Prostate gland (tissue), 2 donors: ENCODE measurements around the gene HIGD1B. TPM values are rescaled to one million over a fixed set of nuclear protein-coding genes. Genes with fewer than 3 reads are reported as not detected.

Source experiments
- DNase-seq: peaks from one replicate; pipeline ENCODE4 v3.0.0-alpha.2; 2019; ENCODE audit warnings: low spot score
- H3K27ac ChIP-seq, 2 donors: fragments of 200-600 bp; sonication (generic); 2 replicates each; pipeline ENCODE4 v1.5.1; 2017 to 2019
- H3K27me3 ChIP-seq: fragments of 200-600 bp; sonication (generic); replicated peaks from 2 replicates; pipeline ENCODE4 v1.5.1; 2019; ENCODE audit not compliant: insufficient read depth
- H3K36me3 ChIP-seq, 2 donors: fragments of 200-600 bp; sonication (generic); 1 replicate in 1 of 2; 2 replicates in 1 of 2; pipeline versions ENCODE4 v1.5.1 to v1.8.1; 2017 to 2019
- H3K4me1 ChIP-seq: fragments of 200-600 bp; sonication (generic); replicated peaks from 2 replicates; pipeline ENCODE4 v1.5.1; 2019
- H3K4me3 ChIP-seq, 2 donors: fragments of 200-600 bp; sonication (generic); 2 replicates each; pipeline ENCODE4 v1.5.1; 2017 to 2019
- H3K9me3 ChIP-seq: fragments of 200-600 bp; sonication (generic); 2 replicates; pipeline ENCODE4 v1.5.1; 2017
- POLR2A ChIP-seq: fragments of 450-650 bp; IDR thresholded peaks from one replicate; pipeline ENCODE4 v1.6.1; 2016; ENCODE audit warnings: antibody characterized with exemption, mild to moderate bottlenecking
- POLR2AphosphoS5 ChIP-seq: sonication (generic); formaldehyde crosslinking; IDR thresholded peaks from one replicate; pipeline ENCODE4 v1.6.1; 2017; ENCODE audit warnings: antibody characterized with exemption
- WGBS: methylation state at CpG from one replicate; pipeline ENCODE4 v1.1.5; 2018; 5-methylcytosine and 5-hydroxymethylcytosine counted together
- intact Hi-C: fragments of 100-400 bp; cut with DNase I; formaldehyde crosslinking; loops from one replicate; pipeline ENCODE4 v1.14.2; 2022
- total RNA-seq, 2 donors: library from RNA; depleted of rRNA; stranded (reverse); fragments of >200 nt; gene quantifications; one replicate each; pipeline ENCODE4 v1.1.0, GENCODE V29; 2016
- TF ChIP-seq, protein P1 (sequence below), 4 experiments: fragments of 200-600 bp in 2 of 4; fragments of 450-650 bp in 2 of 4; sonication (generic) in 2 of 4; IDR thresholded peaks; 1 replicate in 3 of 4; 2 replicates in 1 of 4; pipeline ENCODE4 v1.5.1; 2016 to 2019; ENCODE audit warnings: antibody characterized with exemption in 4 of 4, mild to moderate bottlenecking in 2 of 4, moderate library complexity in 2 of 4

HIGD1B gene
- total RNA-seq, 2 donors from 2014 or later, result not detected

DNA sequence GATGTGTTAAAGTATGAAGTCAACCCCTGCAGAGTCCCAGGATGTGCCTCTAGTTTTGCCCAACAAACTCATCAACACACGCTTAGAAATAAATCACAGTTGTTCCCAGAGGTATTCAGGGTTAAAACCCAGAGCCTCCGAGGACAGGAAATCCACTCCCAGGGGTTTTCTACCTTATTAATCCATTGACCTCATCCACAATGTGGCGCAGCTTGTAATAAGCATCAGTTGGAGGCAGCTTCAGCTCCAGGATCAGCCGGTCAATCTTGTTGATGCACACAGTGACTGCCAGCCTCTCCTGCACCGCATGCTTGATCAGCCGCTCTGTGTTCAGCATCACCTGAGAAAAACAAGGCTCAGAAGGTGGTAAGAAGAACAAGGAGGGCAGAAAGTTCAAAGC is 28.1 kb downstream of the HIGD1B start:
- peaks cover 0 to 15% of the 10 kb centered on the region in 2 donors for H3K36me3 ChIP-seq
- intact Hi-C loops, result no loop called here
- H3K4me3 ChIP-seq, result no peak overlapping the region

GRCh38 chr17:44877121-44877520 is 29.4 kb downstream of the HIGD1B start:
- intact Hi-C loops, result no loop called here
- no peak for DNase-seq
- no peak overlapping the region for H3K4me3 ChIP-seq
- WGBS, result 68% methylated on average over 5 of the region's 5 CpGs
- no peaks in the 10 kb centered on the region for H3K4me1 ChIP-seq
- H3K9me3 ChIP-seq, result no peaks in the 10 kb centered on the region
- no peak for TF ChIP-seq POLR2A
- TF ChIP-seq, protein P1, sequence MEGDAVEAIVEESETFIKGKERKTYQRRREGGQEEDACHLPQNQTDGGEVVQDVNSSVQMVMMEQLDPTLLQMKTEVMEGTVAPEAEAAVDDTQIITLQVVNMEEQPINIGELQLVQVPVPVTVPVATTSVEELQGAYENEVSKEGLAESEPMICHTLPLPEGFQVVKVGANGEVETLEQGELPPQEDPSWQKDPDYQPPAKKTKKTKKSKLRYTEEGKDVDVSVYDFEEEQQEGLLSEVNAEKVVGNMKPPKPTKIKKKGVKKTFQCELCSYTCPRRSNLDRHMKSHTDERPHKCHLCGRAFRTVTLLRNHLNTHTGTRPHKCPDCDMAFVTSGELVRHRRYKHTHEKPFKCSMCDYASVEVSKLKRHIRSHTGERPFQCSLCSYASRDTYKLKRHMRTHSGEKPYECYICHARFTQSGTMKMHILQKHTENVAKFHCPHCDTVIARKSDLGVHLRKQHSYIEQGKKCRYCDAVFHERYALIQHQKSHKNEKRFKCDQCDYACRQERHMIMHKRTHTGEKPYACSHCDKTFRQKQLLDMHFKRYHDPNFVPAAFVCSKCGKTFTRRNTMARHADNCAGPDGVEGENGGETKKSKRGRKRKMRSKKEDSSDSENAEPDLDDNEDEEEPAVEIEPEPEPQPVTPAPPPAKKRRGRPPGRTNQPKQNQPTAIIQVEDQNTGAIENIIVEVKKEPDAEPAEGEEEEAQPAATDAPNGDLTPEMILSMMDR (IDR thresholded peaks at IDR 0.05), result no peak
- TF ChIP-seq POLR2AphosphoS5, result no peak
- H3K27ac ChIP-seq, result no peak overlapping the region
- peaks cover 0 to 8% of the 10 kb centered on the region in 2 donors for H3K36me3 ChIP-seq
- no peaks in the 10 kb centered on the region for H3K27me3 ChIP-seq

More for the DNA sequence above, 28.1 kb downstream of the HIGD1B start:
- no peaks in the 10 kb centered on the region for H3K4me1 ChIP-seq
- no peaks in the 10 kb centered on the region for H3K9me3 ChIP-seq
- TF ChIP-seq POLR2AphosphoS5, result no peak
- no peak for TF ChIP-seq POLR2A
- TF ChIP-seq, protein P1 (IDR thresholded peaks at IDR 0.05), result no peak
- no peak overlapping the region for H3K27ac ChIP-seq
- H3K27me3 ChIP-seq, result no peaks in the 10 kb centered on the region
- WGBS, result 96% methylated on average over 6 of the region's 6 CpGs
- DNase-seq, result no peak

GRCh38 chr17:44878627-44879221 is 31.0 kb downstream of the HIGD1B start:
- WGBS, result 40% methylated on average over 6 of the region's 6 CpGs
- Histone ChIP-seq H3K4me3 (no peak overlapping the region), H3K27me3 (no peaks in the 10 kb centered on the region), H3K27ac (no peak overlapping the region), H3K36me3 (peaks cover 0 to 19% of the 10 kb centered on the region in 2 donors), H3K4me1 (no peaks in the 10 kb centered on the region), H3K9me3 (no peaks in the 10 kb centered on the region)
- TF ChIP-seq, protein P1 (IDR thresholded peaks at IDR 0.05), result peak in 3 of 4 experiments; percentile 41 to 51 (median 47)
- TF ChIP-seq POLR2AphosphoS5 (no peak), POLR2A (no peak)
- intact Hi-C loops, result no loop called here
- DNase-seq, result no peak

DNA sequence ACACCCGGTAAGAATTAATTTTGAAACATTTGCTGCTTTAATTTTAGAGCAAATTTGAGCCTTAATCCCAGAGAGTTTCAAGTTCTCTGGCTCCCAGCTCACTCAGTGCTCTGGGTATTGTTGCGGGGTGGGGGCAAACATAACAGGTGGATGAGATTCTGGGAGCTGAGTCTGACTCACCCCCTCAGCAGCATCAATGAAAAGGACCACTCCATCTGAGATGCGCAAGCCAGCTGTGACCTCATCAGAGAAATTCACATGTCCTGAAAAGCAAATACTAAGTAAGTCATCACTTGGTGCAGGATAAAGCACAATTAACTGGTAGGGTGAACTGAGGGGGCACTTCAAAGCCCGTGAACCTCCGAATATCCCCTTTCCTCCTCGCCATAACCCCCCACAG is 31.7 kb downstream of the HIGD1B start:
- no peak overlapping the region for H3K4me3 ChIP-seq
- DNase-seq, result no peak
- intact Hi-C loops, result no loop called here
- H3K4me1 ChIP-seq, result no peaks in the 10 kb centered on the region
- H3K9me3 ChIP-seq, result no peaks in the 10 kb centered on the region
- H3K27me3 ChIP-seq, result no peaks in the 10 kb centered on the region
- 86% methylated on average over 6 of the region's 6 CpGs for WGBS
- TF ChIP-seq POLR2AphosphoS5 (no peak), POLR2A (no peak)
- TF ChIP-seq, protein P1 (IDR thresholded peaks at IDR 0.05), result no peak
- no peak overlapping the region for H3K27ac ChIP-seq
- H3K36me3 ChIP-seq, result peaks cover 0 to 25% of the 10 kb centered on the region in 2 donors

DNA sequence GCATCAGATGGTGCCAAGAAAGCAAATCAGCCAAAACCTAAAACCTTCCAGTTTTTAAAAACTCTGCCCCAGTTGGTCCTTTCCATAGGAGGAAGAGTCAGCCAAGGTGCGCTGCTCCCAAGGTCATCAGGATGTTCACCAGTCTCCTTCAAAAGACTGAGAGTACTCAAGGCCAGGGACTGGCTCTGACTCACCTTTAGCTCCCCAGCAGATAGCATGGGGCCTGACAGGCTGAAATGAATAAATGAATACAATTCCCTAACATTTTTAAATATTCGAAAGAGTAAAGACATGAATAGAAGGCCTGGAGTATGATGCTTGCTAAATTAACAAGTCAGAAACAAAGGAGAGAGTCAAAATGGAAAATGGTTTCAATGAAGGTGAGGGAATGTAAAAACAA is 32.4 kb downstream of the HIGD1B start:
- Histone ChIP-seq H3K9me3 (no peaks in the 10 kb centered on the region), H3K27me3 (no peaks in the 10 kb centered on the region), H3K4me3 (no peak overlapping the region), H3K27ac (no peak overlapping the region), H3K36me3 (peaks cover 5 to 31% of the 10 kb centered on the region in 2 donors), H3K4me1 (no peaks in the 10 kb centered on the region)
- DNase-seq, result no peak
- 100% methylated on average over 2 of the region's 2 CpGs for WGBS
- intact Hi-C loops, result no loop called here
- no peak for TF ChIP-seq POLR2A
- no peak for TF ChIP-seq POLR2AphosphoS5
- TF ChIP-seq, protein P1 (IDR thresholded peaks at IDR 0.05), result no peak
